ENCODE results near the gene CEP63. TPM values are rescaled to one million over a fixed set of nuclear protein-coding genes. Genes with fewer than 3 reads are reported as not detected.

CEP63 gene
- total and polyA plus RNA-seq, 9 of the 15 experiments (the other 6 are each of a cell fraction or from before 2014, with no cell fraction given), result 5.1 to 17.8 (median 10.6) TPM

DNA sequence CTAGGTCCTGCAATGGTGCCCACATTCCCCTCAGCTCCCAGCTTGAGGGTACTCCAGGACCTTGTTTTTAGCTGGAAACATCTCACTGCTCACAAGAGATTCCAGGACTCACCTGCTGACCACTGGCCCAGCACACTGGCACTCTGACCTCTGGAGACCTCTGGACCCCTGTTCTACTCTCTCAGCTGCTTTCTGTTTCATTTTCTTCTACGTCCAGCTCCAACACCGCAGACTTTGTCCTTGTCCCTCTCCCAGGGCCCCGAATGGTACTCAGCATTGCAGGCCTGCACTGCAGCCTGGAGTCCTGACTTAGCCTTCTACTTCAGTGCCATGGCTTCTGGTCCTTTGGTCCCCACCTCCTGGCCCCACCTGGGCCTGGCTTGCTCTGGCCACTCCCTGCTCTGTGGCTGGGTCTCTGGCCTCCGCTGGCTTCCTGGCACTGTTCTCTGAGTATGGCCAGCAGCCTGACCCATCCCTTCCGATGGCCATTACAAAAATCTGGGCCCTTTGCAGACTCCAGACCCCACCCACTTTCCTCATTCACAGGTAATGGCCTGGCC lies 137.0 kb downstream of the CEP63 start:
- no peak for FAIRE-seq
- H3K79me2 ChIP-seq (ENCODE audit: control insufficient read depth, insufficient read depth, low read length), result no peaks in the 10 kb centered on the region
- no peak overlapping the region for H3K27ac ChIP-seq (ENCODE audit: extremely low read depth, low read depth, low read length)
- intact Hi-C loops (cut with micrococcal nuclease), result no loop called here
- WGBS (ENCODE audit: insufficient coverage, low coverage, missing lambda C conversion rate), result 0% methylated on average over 4 of the region's 5 CpGs
- in situ Hi-C loops (cut with MboI), result no loop called here
- H3K4me2 ChIP-seq (ENCODE audit: insufficient read depth, low read length), result no peak overlapping the region
- H3K27me3 ChIP-seq (ENCODE audit: control insufficient read depth in 2 of 2, insufficient read depth in 2 of 2, low read length in 2 of 2), result peaks cover 0 to 10% of the 10 kb centered on the region in 2 experiments; a peak in 2 of 5 replicates
- H3K9me1 ChIP-seq (ENCODE audit: control insufficient read depth, insufficient read depth, low read length), result no peaks in the 10 kb centered on the region
- no peak overlapping the region for H3K4me3 ChIP-seq
- BruUV-seq (replicated peaks), result no TSS peak
- H2AFZ ChIP-seq (ENCODE audit: low read depth, low read length), result no peak overlapping the region
- TF ChIP-seq FOXK2 (conservative IDR thresholded peaks at IDR 0.05 in 1 of 2, IDR thresholded peaks at IDR 0.05 in 1 of 2; ENCODE audit: low read depth in 2 of 2) (no peak), SMAD3 (CRISPR knock-in tag; conservative IDR thresholded peaks at IDR 0.05) (no peak), NRF1 (conservative IDR thresholded peaks at IDR 0.05 in 1 of 2, IDR thresholded peaks at IDR 0.05 in 1 of 2) (no peak), NFE2L1 (tag; IDR thresholded peaks at IDR 0.05; ENCODE audit: borderline replicate concordance, low read depth) (no peak), MTA1 (IDR thresholded peaks at IDR 0.05; ENCODE audit: borderline replicate concordance) (no peak), ZNF165 (CRISPR knock-in tag; IDR thresholded peaks at IDR 0.05; ENCODE audit: borderline replicate concordance) (no peak)
- no peaks in the 10 kb centered on the region for H3K9me3 ChIP-seq (replicated peaks; ENCODE audit: control insufficient read depth, insufficient read depth, low read depth, low read length)
- ChIA-PET POLR2A (no interaction called here), CTCF (ENCODE audit: low intra/inter-chr PET ratio) (no interaction called here)
- H3K4me1 ChIP-seq (replicated peaks in 1 of 2; ENCODE audit: control insufficient read depth in 2 of 2, insufficient read depth in 2 of 2, low read length in 2 of 2), result no peaks in the 10 kb centered on the region
- no peak for ATAC-seq
- H3K9ac ChIP-seq (ENCODE audit: insufficient read depth in 1 of 2, low read depth in 2 of 2, low read length in 2 of 2), result no peak overlapping the region
- DNase-seq (ENCODE audit: extremely low read depth in 1 of 4, low spot score in 3 of 4), result no peak
- no peaks in the 10 kb centered on the region for H3K36me3 ChIP-seq (ENCODE audit: control insufficient read depth, insufficient read depth, low read length)
- no peaks in the 10 kb centered on the region for H4K20me1 ChIP-seq (replicated peaks; ENCODE audit: control insufficient read depth, insufficient read depth, low read length)
